ENCODE results near the gene AGPS. TPM values are rescaled to one million over a fixed set of nuclear protein-coding genes. Genes with fewer than 3 reads are reported as not detected.

AGPS gene
- total and polyA plus RNA-seq, 11 donors, result 4.2 to 36.6 (median 25.6) TPM

DNA sequence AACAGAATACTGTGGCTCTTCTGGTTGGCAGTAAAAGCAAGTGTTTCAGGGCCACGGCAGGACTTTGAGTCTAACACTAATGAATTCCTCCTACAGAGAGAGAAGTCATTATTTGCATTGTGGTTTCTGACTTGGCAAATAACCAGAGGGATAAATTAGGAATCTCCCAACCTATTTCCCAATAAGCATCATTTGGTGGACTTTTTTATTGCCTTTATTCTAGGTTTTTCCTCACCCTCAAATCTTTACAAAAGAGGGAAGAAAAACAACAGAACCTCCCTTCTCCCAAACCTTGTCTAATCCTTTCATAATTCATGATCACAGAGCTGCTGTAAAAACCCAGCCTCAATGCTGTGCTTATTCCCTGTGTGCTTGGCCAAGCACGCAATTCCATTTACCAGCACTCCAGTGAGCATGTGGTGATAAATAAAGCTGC, 179.7 kb downstream of the AGPS start:
- Histone ChIP-seq H3K27ac (peak overlapping the region in 1 of 12 donors; percentile 64), H3K27me3 (no peaks in the 10 kb centered on the region), H3K4me3 (no peak overlapping the region), H3K4me1 (no peaks in the 10 kb centered on the region), H3K36me3 (no peaks in the 10 kb centered on the region), H3K9me3 (no peaks in the 10 kb centered on the region)
- intact Hi-C loops (cut with DNase I), result no loop called here
- no peak for TF ChIP-seq POLR2A (IDR thresholded peaks at IDR 0.05)
- TF ChIP-seq, protein P1, sequence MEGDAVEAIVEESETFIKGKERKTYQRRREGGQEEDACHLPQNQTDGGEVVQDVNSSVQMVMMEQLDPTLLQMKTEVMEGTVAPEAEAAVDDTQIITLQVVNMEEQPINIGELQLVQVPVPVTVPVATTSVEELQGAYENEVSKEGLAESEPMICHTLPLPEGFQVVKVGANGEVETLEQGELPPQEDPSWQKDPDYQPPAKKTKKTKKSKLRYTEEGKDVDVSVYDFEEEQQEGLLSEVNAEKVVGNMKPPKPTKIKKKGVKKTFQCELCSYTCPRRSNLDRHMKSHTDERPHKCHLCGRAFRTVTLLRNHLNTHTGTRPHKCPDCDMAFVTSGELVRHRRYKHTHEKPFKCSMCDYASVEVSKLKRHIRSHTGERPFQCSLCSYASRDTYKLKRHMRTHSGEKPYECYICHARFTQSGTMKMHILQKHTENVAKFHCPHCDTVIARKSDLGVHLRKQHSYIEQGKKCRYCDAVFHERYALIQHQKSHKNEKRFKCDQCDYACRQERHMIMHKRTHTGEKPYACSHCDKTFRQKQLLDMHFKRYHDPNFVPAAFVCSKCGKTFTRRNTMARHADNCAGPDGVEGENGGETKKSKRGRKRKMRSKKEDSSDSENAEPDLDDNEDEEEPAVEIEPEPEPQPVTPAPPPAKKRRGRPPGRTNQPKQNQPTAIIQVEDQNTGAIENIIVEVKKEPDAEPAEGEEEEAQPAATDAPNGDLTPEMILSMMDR (IDR thresholded peaks at IDR 0.05), result no peak
- 83 to 90% (median 85%) methylated on average over 2 of the region's 2 CpGs for WGBS, 4 donors
- DNase-seq, result no peak
- ATAC-seq, result no peak

GRCh38 chr2:177573120-177573519, 180.5 kb downstream of the AGPS start:
- 70 to 81% (median 78%) methylated on average over 3 of the region's 3 CpGs for WGBS, 4 donors
- DNase-seq, result no peak
- H3K4me3 ChIP-seq, result no peak overlapping the region
- no peaks in the 10 kb centered on the region for H3K27me3 ChIP-seq
- no peak for TF ChIP-seq POLR2A (IDR thresholded peaks at IDR 0.05)
- TF ChIP-seq, protein P1 (IDR thresholded peaks at IDR 0.05), result no peak
- peak overlapping the region in 1 of 12 donors; percentile 64 for H3K27ac ChIP-seq
- no peaks in the 10 kb centered on the region for H3K36me3 ChIP-seq
- no peaks in the 10 kb centered on the region for H3K4me1 ChIP-seq
- intact Hi-C loops (cut with DNase I), result no loop called here
- no peak for ATAC-seq
- H3K9me3 ChIP-seq, result no peaks in the 10 kb centered on the region

- no peak for TF ChIP-seq POLR2A (IDR thresholded peaks at IDR 0.05)
- TF ChIP-seq, protein P1 (IDR thresholded peaks at IDR 0.05), result no peak
- Histone ChIP-seq H3K4me3 (no peak overlapping the region), H3K36me3 (no peaks in the 10 kb centered on the region), H3K4me1 (no peaks in the 10 kb centered on the region), H3K27me3 (no peaks in the 10 kb centered on the region), H3K9me3 (no peaks in the 10 kb centered on the region), H3K27ac (no peak overlapping the region)
- DNase-seq, result no peak
- WGBS, 4 donors, result 85 to 89% (median 86%) methylated on average over 7 of the region's 7 CpGs
- intact Hi-C loops (cut with DNase I), result no loop called here
- ATAC-seq, result no peak
Observed at GRCh38 chr2:177574356-177574755, 181.8 kb downstream of the AGPS start.

DNA sequence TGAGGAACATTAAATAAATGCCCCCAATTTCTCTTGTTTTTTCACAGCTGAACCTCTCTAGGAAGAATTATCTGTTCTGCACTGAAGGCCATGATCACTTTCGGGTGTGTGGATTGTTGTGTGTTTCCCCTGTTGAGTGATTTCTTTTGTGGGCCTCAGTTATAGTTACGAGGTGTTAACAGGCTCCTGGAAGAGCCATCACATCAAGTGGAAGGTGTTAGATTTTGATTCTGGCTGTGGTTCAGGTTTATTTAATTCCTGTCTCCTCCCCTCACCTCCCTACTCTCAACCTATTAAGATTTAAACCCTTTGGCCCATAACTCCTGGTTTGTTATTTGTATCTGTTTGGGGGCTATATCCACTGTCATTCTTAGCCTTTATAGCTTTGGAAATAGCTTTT, 182.8 kb downstream of the AGPS start:
- peak in 1 of 4 donors; percentile 20 for ATAC-seq
- DNase-seq, result no peak
- no peaks in the 10 kb centered on the region for H3K9me3 ChIP-seq
- no peaks in the 10 kb centered on the region for H3K4me1 ChIP-seq
- intact Hi-C loops (cut with DNase I), result no loop called here
- TF ChIP-seq, protein P1 (IDR thresholded peaks at IDR 0.05), result no peak
- no peak for TF ChIP-seq POLR2A (IDR thresholded peaks at IDR 0.05)
- H3K27me3 ChIP-seq, result no peaks in the 10 kb centered on the region
- WGBS, 4 donors, result 45 to 72% (median 55%) methylated on average over 2 of the region's 2 CpGs
- no peak overlapping the region for H3K4me3 ChIP-seq
- H3K27ac ChIP-seq, result no peak overlapping the region
- no peaks in the 10 kb centered on the region for H3K36me3 ChIP-seq

All from heart left ventricle (tissue), 16 donors.